ENCODE results near the gene DPEP3.

GRCh38 chr16:67951485-67951884 lies 28.8 kb downstream of the DPEP3 start:
- TF ChIP-seq CTCF (conservative IDR thresholded peaks at IDR 0.05 in 1 of 2, IDR thresholded peaks at IDR 0.05 in 1 of 2; ENCODE audit: extremely low read depth in 1 of 2, insufficient read depth in 1 of 2, low read depth in 1 of 2, low read length in 2 of 2) = no peak
- TF ChIP-seq EZH2 (IDR thresholded peaks at IDR 0.05; ENCODE audit: borderline replicate concordance, low read length) = no peak

Measured in mammary epithelial cell (primary cell).